Astrocyte (in vitro differentiated cells and primary cell): ENCODE measurements around the gene BPIFB3. TPM values are rescaled to one million over a fixed set of nuclear protein-coding genes. Genes with fewer than 3 reads are reported as not detected.

Experiments used
- DNase-seq: peaks from one replicate; pipeline ENCODE4 v3.0.0-alpha.2; 2010; ENCODE audit warnings: low read depth
- FAIRE-seq: peaks from 2 replicates; lab custom pipeline; 2011; peaks lifted over from hg19 to GRCh38; lab: Jason Lieb, UNC
- H2AFZ ChIP-seq: 2 replicates; pipeline ENCODE4 v1.6.0; 2012; ENCODE audit warnings: low read depth, low read length, inconsistent platforms
- H3K27ac ChIP-seq: 2 replicates; pipeline ENCODE4 v1.5.1; 2011; ENCODE audit warnings: low read depth, low read length, inconsistent platforms
- H3K27me3 ChIP-seq: 2 replicates; pipeline ENCODE4 v1.6.0; 2011; ENCODE audit warnings: low read length, inconsistent platforms; ENCODE audit not compliant: insufficient read depth
- H3K36me3 ChIP-seq: 2 replicates; pipeline ENCODE4 v1.5.1; 2011; ENCODE audit warnings: low read length, inconsistent platforms; ENCODE audit not compliant: insufficient read depth
- H3K4me1 ChIP-seq: 2 replicates; pipeline ENCODE4 v1.5.1; 2011; ENCODE audit warnings: low read length, inconsistent platforms; ENCODE audit not compliant: insufficient read depth
- H3K4me2 ChIP-seq: 2 replicates; pipeline ENCODE4 v1.6.0; 2012; ENCODE audit warnings: low read length, inconsistent platforms
- H3K4me3 ChIP-seq: 2 replicates; pipeline ENCODE4 v1.5.1; 2011; ENCODE audit warnings: low read depth, mild to moderate bottlenecking, low read length, inconsistent platforms; ENCODE audit not compliant: insufficient read depth
- H3K79me2 ChIP-seq: 2 replicates; pipeline ENCODE4 v1.6.0; 2012; ENCODE audit warnings: mild to moderate bottlenecking, low read length, inconsistent platforms; ENCODE audit not compliant: insufficient read depth
- H3K9ac ChIP-seq: 2 replicates; pipeline ENCODE4 v1.6.0; 2012; ENCODE audit warnings: mild to moderate bottlenecking, low read length, inconsistent platforms
- H3K9me3 ChIP-seq: 2 replicates; pipeline ENCODE4 v1.5.1; 2012; ENCODE audit warnings: low read depth, mild to moderate bottlenecking, low read length, inconsistent platforms; ENCODE audit not compliant: insufficient read depth
- H4K20me1 ChIP-seq: 2 replicates; pipeline ENCODE4 v1.6.0; 2012; ENCODE audit warnings: low read length, inconsistent platforms; ENCODE audit not compliant: insufficient read depth
- H3K27ac Mint-ChIP-seq: one replicate; pipeline ENCODE4 v1.8.0; 2021; ENCODE audit warnings: mild to moderate bottlenecking, mixed read lengths; ENCODE audit not compliant: unreplicated experiment
- H3K27me3 Mint-ChIP-seq: one replicate; pipeline ENCODE4 v1.8.0; 2021; ENCODE audit warnings: low read depth, mixed read lengths; ENCODE audit not compliant: unreplicated experiment
- H3K36me3 Mint-ChIP-seq: one replicate; pipeline ENCODE4 v1.8.0; 2021; ENCODE audit warnings: low read depth, mixed read lengths; ENCODE audit not compliant: unreplicated experiment
- H3K4me1 Mint-ChIP-seq: one replicate; pipeline ENCODE4 v1.8.0; 2021; ENCODE audit warnings: low read depth, mixed read lengths; ENCODE audit not compliant: unreplicated experiment
- H3K4me3 Mint-ChIP-seq: one replicate; pipeline ENCODE4 v1.8.0; 2021; ENCODE audit warnings: mild to moderate bottlenecking, moderate library complexity, mixed read lengths; ENCODE audit not compliant: unreplicated experiment
- H3K9me3 Mint-ChIP-seq: one replicate; pipeline ENCODE4 v1.8.0; 2021; ENCODE audit warnings: mild to moderate bottlenecking, mixed read lengths; ENCODE audit not compliant: unreplicated experiment
- CTCF ChIP-seq: IDR thresholded peaks from 2 replicates; pipeline ENCODE4 v1.5.1; 2011; ENCODE audit warnings: low read depth, mild to moderate bottlenecking, inconsistent platforms, low read length, moderate library complexity; ENCODE audit not compliant: insufficient read depth
- EZH2 ChIP-seq: IDR thresholded peaks from 2 replicates; pipeline ENCODE4 v1.6.1; 2012; ENCODE audit warnings: mild to moderate bottlenecking, low read length, inconsistent platforms; ENCODE audit not compliant: insufficient read depth
- total RNA-seq: library from RNA; stranded (reverse); gene quantifications from 2 replicates; pipeline ENCODE4 v1.2.1, GENCODE V29; 2021

The BPIFB3 gene
- total RNA-seq, 1 donor from 2014 or later: not detected

GRCh38 chr20:33046412-33046811 lies 7.3 kb upstream of the BPIFB3 start:
- Histone ChIP-seq H3K4me1 (no peaks in the 10 kb centered on the region), H3K27me3 (no peaks in the 10 kb centered on the region), H3K4me3 (no peak overlapping the region), H3K79me2 (no peaks in the 10 kb centered on the region), H3K27ac (no peak overlapping the region), H4K20me1 (no peaks in the 10 kb centered on the region), H3K9ac (no peak overlapping the region), H2AFZ (no peak overlapping the region), H3K36me3 (no peaks in the 10 kb centered on the region), H3K4me2 (no peak overlapping the region), H3K9me3 (no peaks in the 10 kb centered on the region)
- H3K9me3 Mint-ChIP-seq: peaks cover 20% of the 10 kb centered on the region
- no peak for DNase-seq
- H3K4me3 Mint-ChIP-seq: no peak overlapping the region
- H3K4me1 Mint-ChIP-seq: no peaks in the 10 kb centered on the region
- TF ChIP-seq EZH2 (no peak), CTCF (no peak)
- FAIRE-seq: no peak
- no peak overlapping the region for H3K27ac Mint-ChIP-seq
- no peaks in the 10 kb centered on the region for H3K36me3 Mint-ChIP-seq
- H3K27me3 Mint-ChIP-seq: peaks cover 11% of the 10 kb centered on the region

- DNase-seq (no peak), FAIRE-seq (no peak)
- Mint-ChIP-seq H3K9me3 (peaks cover under 1% of the 10 kb centered on the region), H3K27me3 (peaks cover 25% of the 10 kb centered on the region), H3K27ac (no peak overlapping the region), H3K36me3 (no peaks in the 10 kb centered on the region), H3K4me1 (no peaks in the 10 kb centered on the region), H3K4me3 (no peak overlapping the region)
- H4K20me1 ChIP-seq: no peaks in the 10 kb centered on the region
- no peak overlapping the region for H3K4me2 ChIP-seq
- no peak overlapping the region for H3K9ac ChIP-seq
- no peak for TF ChIP-seq CTCF
- TF ChIP-seq EZH2: no peak
- H3K4me1 ChIP-seq: no peaks in the 10 kb centered on the region
- H3K4me3 ChIP-seq: no peak overlapping the region
- H3K79me2 ChIP-seq: no peaks in the 10 kb centered on the region
- no peak overlapping the region for H2AFZ ChIP-seq
- H3K36me3 ChIP-seq: no peaks in the 10 kb centered on the region
- H3K27me3 ChIP-seq: no peaks in the 10 kb centered on the region
- no peak overlapping the region for H3K27ac ChIP-seq
- no peaks in the 10 kb centered on the region for H3K9me3 ChIP-seq
Measured at GRCh38 chr20:33051333-33051732, 2.4 kb upstream of the BPIFB3 start.

- Histone ChIP-seq H3K9me3 (no peaks in the 10 kb centered on the region), H2AFZ (no peak overlapping the region), H3K27me3 (no peaks in the 10 kb centered on the region), H3K4me2 (no peak overlapping the region), H3K9ac (no peak overlapping the region), H3K4me3 (no peak overlapping the region), H3K27ac (no peak overlapping the region), H3K36me3 (no peaks in the 10 kb centered on the region), H4K20me1 (no peaks in the 10 kb centered on the region), H3K4me1 (no peaks in the 10 kb centered on the region), H3K79me2 (no peaks in the 10 kb centered on the region)
- H3K4me3 Mint-ChIP-seq: no peak overlapping the region
- DNase-seq: no peak
- no peak overlapping the region for H3K27ac Mint-ChIP-seq
- H3K36me3 Mint-ChIP-seq: no peaks in the 10 kb centered on the region
- TF ChIP-seq CTCF (no peak), EZH2 (no peak)
- H3K9me3 Mint-ChIP-seq: no peaks in the 10 kb centered on the region
- peaks cover 36% of the 10 kb centered on the region for H3K27me3 Mint-ChIP-seq
- H3K4me1 Mint-ChIP-seq: no peaks in the 10 kb centered on the region
- FAIRE-seq: no peak
Measured at GRCh38 chr20:33054381-33054780, 678 bp downstream of the BPIFB3 start.
